B cell (primary cell): Measurements from ENCODE around the gene SOX13. TPM values are rescaled to one million over a fixed set of nuclear protein-coding genes. Genes with fewer than 3 reads are reported as not detected.

Source experiments
- ATAC-seq: fragments of 200-7000 bp; cut with Tn5 transposase; one replicate; pipeline ENCODE4 v1.10.0; 2021; ENCODE audit warnings: low read depth, mild to moderate bottlenecking, moderate number of reproducible peaks, moderate library complexity
- CTCF ChIA-PET: fragments of 350-600 bp; sonication (Branson Sonifier 250); formaldehyde crosslinking; loops from one replicate; lab custom pipeline; 2021; ENCODE audit warnings: antibody characterized with exemption, inconsistent platforms; lab: Charles Lee
- POLR2A ChIA-PET: fragments of 350-600 bp; sonication (Branson Sonifier 250); formaldehyde crosslinking; loops from one replicate; lab custom pipeline; 2021; ENCODE audit warnings: antibody characterized with exemption; lab: Charles Lee
- DNase-seq: peaks from one replicate; pipeline ENCODE4 v3.0.0; 2013
- H2AFZ ChIP-seq: 2 replicates; pipeline ENCODE4 v1.6.1; 2012; ENCODE audit warnings: mild to moderate bottlenecking, low read depth, low read length; ENCODE audit not compliant: insufficient read depth, poor library complexity, severe bottlenecking
- H3K27ac ChIP-seq, 2 donors: 1 replicate in 1 of 2; 2 replicates in 1 of 2; pipeline ENCODE4 v1.5.1; 2012 to 2013; ENCODE audit warnings: low read length in 2 of 2, mild to moderate bottlenecking in 2 of 2, moderate library complexity in 1 of 2
- H3K27me3 ChIP-seq, 4 experiments: fragments of 200-600 bp in 1 of 4; sonication (generic) in 1 of 4; replicated peaks in 1 of 4; 1 replicate in 2 of 4; 2 replicates in 2 of 4; pipeline versions ENCODE4 v1.6.1 to v1.7.0; 2013 to 2016; ENCODE audit warnings: low read length in 3 of 4, mild to moderate bottlenecking in 2 of 4, mixed read lengths in 1 of 4, moderate library complexity in 1 of 4; ENCODE audit not compliant: insufficient read depth in 4 of 4, control insufficient read depth in 3 of 4; ENCODE audit errors: control extremely low read depth in 1 of 4
- H3K36me3 ChIP-seq, 2 experiments: replicated peaks in 1 of 2; 1 replicate in 1 of 2; 2 replicates in 1 of 2; pipeline versions ENCODE4 v1.6.1 to v1.7.1; 2013; ENCODE audit warnings: low read length in 1 of 2; ENCODE audit not compliant: insufficient read depth in 2 of 2, control insufficient read depth in 1 of 2; ENCODE audit errors: control extremely low read depth in 1 of 2, extremely low read depth in 1 of 2
- H3K4me1 ChIP-seq, 2 donors: fragments of 200-600 bp in 1 of 2; sonication (generic) in 1 of 2; 1 replicate in 1 of 2; 2 replicates in 1 of 2; pipeline versions ENCODE4 v1.5.1 to v1.6.1; 2013 to 2017; ENCODE audit warnings: low read length in 2 of 2; ENCODE audit not compliant: control insufficient read depth in 2 of 2, insufficient read depth in 2 of 2
- H3K4me2 ChIP-seq: replicated peaks from 2 replicates; pipeline ENCODE3; 2012; ENCODE audit warnings: mild to moderate bottlenecking, low read depth, low read length; ENCODE audit not compliant: poor library complexity, severe bottlenecking
- H3K4me3 ChIP-seq, 5 experiments: fragments of 200-600 bp in 1 of 5; sonication (generic) in 1 of 5; 1 replicate in 3 of 5; 2 replicates in 2 of 5; pipeline versions ENCODE4 v1.5.1 to v1.7.0; 2011 to 2016; ENCODE audit warnings: low read length in 4 of 5, mild to moderate bottlenecking in 4 of 5, low read depth in 2 of 5, control low read depth in 1 of 5, moderate library complexity in 1 of 5; ENCODE audit not compliant: insufficient read depth in 1 of 5; ENCODE audit errors: control extremely low read depth in 1 of 5, extremely low read depth in 1 of 5
- H3K79me2 ChIP-seq: fragments of 200-600 bp; sonication (generic); one replicate; pipeline ENCODE4 v1.6.0; 2016; ENCODE audit warnings: low read length; ENCODE audit not compliant: control insufficient read depth, insufficient read depth
- H3K9ac ChIP-seq: fragments of 200-600 bp; sonication (generic); 2 replicates; pipeline ENCODE4 v1.6.1; 2017; ENCODE audit warnings: mild to moderate bottlenecking, low read length, moderate library complexity
- H3K9me3 ChIP-seq, 3 donors: one replicate each; pipeline versions ENCODE4 v1.6.1 to v1.7.1; 2013; ENCODE audit warnings: low read length in 2 of 3; ENCODE audit not compliant: control insufficient read depth in 2 of 3, insufficient read depth in 1 of 3; ENCODE audit errors: control extremely low read depth in 1 of 3
- H4K20me1 ChIP-seq: 2 replicates; pipeline ENCODE4 v1.6.0; 2012; ENCODE audit warnings: mild to moderate bottlenecking, low read length; ENCODE audit not compliant: insufficient read depth, control insufficient read depth, poor library complexity, severe bottlenecking
- H3K27ac Mint-ChIP-seq: one replicate; pipeline ENCODE4 v1.8.0; 2021; ENCODE audit warnings: mixed read lengths
- H3K27me3 Mint-ChIP-seq: one replicate; pipeline ENCODE4 v1.8.0; 2021; ENCODE audit warnings: mixed read lengths
- H3K4me1 Mint-ChIP-seq: one replicate; pipeline ENCODE4 v1.8.0; 2021; ENCODE audit warnings: mixed read lengths
- H3K4me3 Mint-ChIP-seq: one replicate; pipeline ENCODE4 v1.8.0; 2021; ENCODE audit warnings: mixed read lengths
- H3K9me3 Mint-ChIP-seq: one replicate; pipeline ENCODE4 v1.8.0; 2022; ENCODE audit warnings: mixed read lengths; ENCODE audit not compliant: insufficient read depth
- EZH2 ChIP-seq: IDR thresholded peaks from 2 replicates; pipeline ENCODE4 v1.6.1; 2012; ENCODE audit warnings: borderline replicate concordance, low read depth, mild to moderate bottlenecking, moderate library complexity, low read length; ENCODE audit not compliant: insufficient read depth, poor library complexity, severe bottlenecking
- WGBS: methylation state at CpG from one replicate; pipeline ENCODE4 v1.1.5; 2013; ENCODE audit warnings: missing lambda C conversion rate; ENCODE audit not compliant: insufficient coverage; 5-methylcytosine and 5-hydroxymethylcytosine counted together
- intact Hi-C: fragments of 100-400 bp; cut with micrococcal nuclease; formaldehyde crosslinking; loops from one replicate; pipeline ENCODE4 v1.10.0; 2022
- polyA plus RNA-seq: library from polyadenylated mRNA; depleted of rRNA; stranded (reverse); fragments of >200 nt; gene quantifications from 2 replicates; pipeline ENCODE4 v1.2.3, GENCODE V29; 2012
- total RNA-seq, 2 donors: library from RNA; stranded (reverse); fragments of 120-200 nt in 1 of 2; gene quantifications; 1 replicate in 1 of 2; 2 replicates in 1 of 2; pipeline versions ENCODE4 v1.2.3 to v1.2.4, GENCODE V29; 2013 to 2022
- TF ChIP-seq, protein P1 (sequence below): fragments of 200-600 bp; IDR thresholded peaks from one replicate; pipeline ENCODE4 v1.8.0; 2022; ENCODE audit warnings: antibody characterized with exemption, mild to moderate bottlenecking

The SOX13 gene
- total and polyA plus RNA-seq, 2 donors (not counting 1 experiment from before 2014, with no cell fraction given), result 0.15 to 1.3 TPM

DNA sequence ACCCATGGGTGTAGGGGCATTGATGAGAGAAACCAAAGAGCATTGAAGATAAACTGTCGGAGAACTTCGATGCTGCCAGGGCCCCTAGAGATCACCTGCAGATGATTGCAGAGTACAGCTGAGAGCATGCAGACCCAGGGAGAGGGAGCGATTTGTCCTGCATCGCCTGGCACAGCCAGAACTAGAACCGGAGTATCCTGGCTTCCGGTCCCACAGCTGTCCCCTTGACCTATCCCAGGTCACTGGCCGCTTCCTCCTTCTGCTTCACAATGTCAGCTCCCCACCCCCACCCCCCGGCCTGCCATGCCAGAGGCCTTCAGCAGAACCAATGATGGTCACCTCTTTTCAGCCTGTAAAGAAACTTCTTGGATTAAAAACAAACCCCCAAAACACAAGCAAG lies 29.2 kb upstream of the SOX13 start:
- Histone ChIP-seq H4K20me1 (no peaks in the 10 kb centered on the region), H3K9ac (no peak overlapping the region), H2AFZ (no peak overlapping the region), H3K79me2 (no peaks in the 10 kb centered on the region), H3K36me3 (no peaks in the 10 kb centered on the region), H3K4me3 (no peak overlapping the region), H3K4me2 (no peak overlapping the region), H3K27me3 (peaks cover 0 to 6% (median 1%) of the 10 kb centered on the region in 4 experiments), H3K27ac (no peak overlapping the region), H3K4me1 (no peaks in the 10 kb centered on the region), H3K9me3 (peaks cover 0 to 4% (median 0%) of the 10 kb centered on the region in 3 donors)
- Mint-ChIP-seq H3K4me1 (no peaks in the 10 kb centered on the region), H3K27me3 (peaks cover 18% of the 10 kb centered on the region), H3K4me3 (no peak overlapping the region), H3K9me3 (no peaks in the 10 kb centered on the region), H3K27ac (no peak overlapping the region)
- POLR2A ChIA-PET, result no interaction called here
- DNase-seq (no peak), ATAC-seq (no peak)
- intact Hi-C loops, result no loop called here
- CTCF ChIA-PET, result no interaction called here
- TF ChIP-seq, protein P1, sequence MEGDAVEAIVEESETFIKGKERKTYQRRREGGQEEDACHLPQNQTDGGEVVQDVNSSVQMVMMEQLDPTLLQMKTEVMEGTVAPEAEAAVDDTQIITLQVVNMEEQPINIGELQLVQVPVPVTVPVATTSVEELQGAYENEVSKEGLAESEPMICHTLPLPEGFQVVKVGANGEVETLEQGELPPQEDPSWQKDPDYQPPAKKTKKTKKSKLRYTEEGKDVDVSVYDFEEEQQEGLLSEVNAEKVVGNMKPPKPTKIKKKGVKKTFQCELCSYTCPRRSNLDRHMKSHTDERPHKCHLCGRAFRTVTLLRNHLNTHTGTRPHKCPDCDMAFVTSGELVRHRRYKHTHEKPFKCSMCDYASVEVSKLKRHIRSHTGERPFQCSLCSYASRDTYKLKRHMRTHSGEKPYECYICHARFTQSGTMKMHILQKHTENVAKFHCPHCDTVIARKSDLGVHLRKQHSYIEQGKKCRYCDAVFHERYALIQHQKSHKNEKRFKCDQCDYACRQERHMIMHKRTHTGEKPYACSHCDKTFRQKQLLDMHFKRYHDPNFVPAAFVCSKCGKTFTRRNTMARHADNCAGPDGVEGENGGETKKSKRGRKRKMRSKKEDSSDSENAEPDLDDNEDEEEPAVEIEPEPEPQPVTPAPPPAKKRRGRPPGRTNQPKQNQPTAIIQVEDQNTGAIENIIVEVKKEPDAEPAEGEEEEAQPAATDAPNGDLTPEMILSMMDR, result no peak
- no peak for TF ChIP-seq EZH2
- WGBS, result 89% methylated on average over 8 of the region's 8 CpGs

DNA sequence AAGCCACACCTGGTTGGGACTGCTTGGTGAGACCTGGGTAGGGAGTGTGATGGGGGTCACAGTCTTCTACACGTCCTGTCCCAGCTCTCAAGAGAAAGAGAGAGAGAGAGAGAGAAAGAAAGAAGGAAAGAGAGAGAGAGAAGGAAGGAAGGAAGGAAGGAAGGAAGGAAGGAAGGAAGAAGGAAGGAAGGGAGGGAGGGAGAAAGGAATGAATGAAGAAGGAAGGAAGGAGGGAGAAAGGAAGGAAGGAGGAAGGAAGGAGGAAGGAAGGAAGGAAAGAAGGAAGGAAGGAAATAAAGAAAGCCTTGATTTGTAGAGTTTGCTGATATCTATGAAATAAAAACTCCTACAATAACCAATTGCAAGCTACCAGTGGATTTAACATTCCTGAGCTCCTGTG lies 28.5 kb upstream of the SOX13 start:
- Mint-ChIP-seq H3K27ac (no peak overlapping the region), H3K9me3 (no peaks in the 10 kb centered on the region), H3K4me1 (no peaks in the 10 kb centered on the region), H3K4me3 (no peak overlapping the region), H3K27me3 (peaks cover 18% of the 10 kb centered on the region)
- H3K27me3 ChIP-seq, result peaks cover 0 to 6% (median 1%) of the 10 kb centered on the region in 4 experiments
- no peak overlapping the region for H2AFZ ChIP-seq
- no peaks in the 10 kb centered on the region for H3K4me1 ChIP-seq
- CTCF ChIA-PET, result no interaction called here
- DNase-seq, result no peak
- H3K4me3 ChIP-seq, result no peak overlapping the region
- no peak overlapping the region for H3K9ac ChIP-seq
- no peak for TF ChIP-seq EZH2
- TF ChIP-seq, protein P1, result no peak
- POLR2A ChIA-PET, result no interaction called here
- H3K9me3 ChIP-seq, result peaks cover 0 to 4% (median 0%) of the 10 kb centered on the region in 3 donors
- no peak overlapping the region for H3K27ac ChIP-seq
- no peak overlapping the region for H3K4me2 ChIP-seq
- no peak for ATAC-seq
- H3K36me3 ChIP-seq, result no peaks in the 10 kb centered on the region
- 67% methylated on average over 1 of the region's 1 CpG for WGBS
- no peaks in the 10 kb centered on the region for H3K79me2 ChIP-seq
- intact Hi-C loops, result no loop called here
- no peaks in the 10 kb centered on the region for H4K20me1 ChIP-seq
